GM12875 (cell line): ENCODE data around the gene EMP1.

Source experiments
- H3K4me3 ChIP-seq: one replicate; pipeline ENCODE4 v1.5.1; 2011; ENCODE audit warnings: low read depth, low read length, control low read depth
- TF ChIP-seq, protein P1 (sequence below): IDR thresholded peaks from 2 replicates; pipeline ENCODE4 v1.5.1; 2011; ENCODE audit warnings: low read depth, mild to moderate bottlenecking, control low read depth, inconsistent platforms, low read length, moderate library complexity, borderline replicate concordance; ENCODE audit not compliant: insufficient read depth

EMP1 gene

DNA sequence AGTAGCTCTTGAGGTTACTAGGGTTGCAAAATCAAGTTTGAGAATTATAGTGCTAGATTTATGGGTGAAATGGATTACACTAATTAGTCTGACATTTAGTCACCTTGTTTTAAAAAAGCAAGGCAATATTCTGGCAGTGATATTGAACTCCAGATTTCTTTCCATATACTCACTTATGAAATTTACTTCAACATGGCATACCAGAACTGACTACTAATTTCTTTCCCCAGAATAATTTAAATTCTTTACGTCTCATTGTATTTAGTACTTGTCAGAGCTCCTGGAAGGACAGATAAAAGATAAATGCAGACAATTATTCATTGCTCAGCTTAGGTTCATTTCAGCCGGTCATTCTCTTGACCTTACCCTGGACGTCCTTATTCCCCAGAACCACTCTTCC, 24.3 kb downstream of the EMP1 start:
- H3K4me3 ChIP-seq = no peak overlapping the region
- TF ChIP-seq, protein P1, sequence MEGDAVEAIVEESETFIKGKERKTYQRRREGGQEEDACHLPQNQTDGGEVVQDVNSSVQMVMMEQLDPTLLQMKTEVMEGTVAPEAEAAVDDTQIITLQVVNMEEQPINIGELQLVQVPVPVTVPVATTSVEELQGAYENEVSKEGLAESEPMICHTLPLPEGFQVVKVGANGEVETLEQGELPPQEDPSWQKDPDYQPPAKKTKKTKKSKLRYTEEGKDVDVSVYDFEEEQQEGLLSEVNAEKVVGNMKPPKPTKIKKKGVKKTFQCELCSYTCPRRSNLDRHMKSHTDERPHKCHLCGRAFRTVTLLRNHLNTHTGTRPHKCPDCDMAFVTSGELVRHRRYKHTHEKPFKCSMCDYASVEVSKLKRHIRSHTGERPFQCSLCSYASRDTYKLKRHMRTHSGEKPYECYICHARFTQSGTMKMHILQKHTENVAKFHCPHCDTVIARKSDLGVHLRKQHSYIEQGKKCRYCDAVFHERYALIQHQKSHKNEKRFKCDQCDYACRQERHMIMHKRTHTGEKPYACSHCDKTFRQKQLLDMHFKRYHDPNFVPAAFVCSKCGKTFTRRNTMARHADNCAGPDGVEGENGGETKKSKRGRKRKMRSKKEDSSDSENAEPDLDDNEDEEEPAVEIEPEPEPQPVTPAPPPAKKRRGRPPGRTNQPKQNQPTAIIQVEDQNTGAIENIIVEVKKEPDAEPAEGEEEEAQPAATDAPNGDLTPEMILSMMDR = no peak

DNA sequence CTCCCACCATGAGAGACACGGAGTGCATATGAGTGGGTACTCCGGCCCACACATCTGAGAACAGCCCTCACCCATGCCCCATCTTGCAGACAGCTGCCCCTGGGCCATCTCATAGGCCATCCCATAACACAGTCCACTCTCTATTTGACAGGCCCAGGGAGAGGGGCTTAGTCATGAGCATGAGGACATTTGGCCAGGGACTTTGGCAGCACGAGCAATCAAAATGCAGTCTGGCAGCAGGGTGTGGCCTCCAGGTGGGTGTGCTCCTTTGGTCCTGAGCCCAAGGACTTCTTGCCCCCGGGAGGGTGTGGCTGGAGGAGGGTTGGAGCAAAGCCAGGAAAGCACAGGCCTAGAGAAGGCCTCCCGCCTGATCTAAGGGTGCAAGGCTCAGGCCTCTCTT, 25.6 kb downstream of the EMP1 start:
- TF ChIP-seq, protein P1 = no peak
- no peak overlapping the region for H3K4me3 ChIP-seq

DNA sequence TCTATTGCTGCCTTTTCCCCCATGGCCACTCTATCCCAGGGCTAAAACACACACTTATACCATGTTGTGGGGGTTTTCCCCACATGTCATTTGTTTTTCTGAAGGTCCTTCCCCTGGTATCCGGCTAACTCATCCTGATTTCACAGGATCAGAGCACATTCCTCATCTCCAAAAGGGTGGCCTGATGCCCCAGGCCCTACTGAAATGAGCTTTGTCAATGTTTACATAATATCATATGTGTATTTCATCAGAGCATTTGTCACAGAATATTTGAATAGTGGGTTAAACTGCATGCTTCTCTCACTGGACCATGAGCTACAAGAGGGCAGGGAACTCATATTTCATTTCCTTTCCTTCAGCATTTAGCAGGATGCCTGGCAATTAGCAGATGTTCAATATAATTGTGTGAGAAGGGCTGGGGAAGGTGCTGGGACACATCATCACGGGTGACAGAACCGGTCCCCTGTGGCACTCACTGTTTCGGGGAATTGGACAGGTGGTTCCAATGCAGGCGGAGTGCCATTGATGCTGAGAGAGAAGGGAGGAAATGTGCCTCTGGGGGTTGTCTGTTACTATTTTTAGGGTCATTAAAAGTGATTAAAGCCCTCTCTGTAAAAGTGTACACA, 26.8 kb downstream of the EMP1 start:
- no peak overlapping the region for H3K4me3 ChIP-seq
- TF ChIP-seq, protein P1 = no peak

DNA sequence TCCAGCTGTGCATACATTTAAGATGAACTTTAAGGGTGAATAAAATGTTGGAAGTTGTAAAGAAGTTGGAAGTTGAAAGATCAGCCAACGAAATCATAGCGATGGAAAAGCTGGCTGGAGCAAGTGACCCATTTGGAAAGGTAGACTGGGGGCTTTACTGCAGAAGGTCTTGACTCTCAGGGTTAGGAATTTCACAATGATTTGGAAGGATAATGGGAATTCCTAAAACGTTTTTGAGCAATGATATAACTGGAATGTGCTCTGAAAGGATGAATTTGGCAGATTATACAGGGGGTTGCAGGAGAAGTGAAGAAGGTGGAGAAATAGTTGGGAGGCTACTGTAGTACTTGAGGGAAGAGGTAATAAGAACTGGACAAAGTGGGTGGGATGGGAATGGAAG, 27.4 kb downstream of the EMP1 start:
- no peak overlapping the region for H3K4me3 ChIP-seq
- TF ChIP-seq, protein P1 = no peak

DNA sequence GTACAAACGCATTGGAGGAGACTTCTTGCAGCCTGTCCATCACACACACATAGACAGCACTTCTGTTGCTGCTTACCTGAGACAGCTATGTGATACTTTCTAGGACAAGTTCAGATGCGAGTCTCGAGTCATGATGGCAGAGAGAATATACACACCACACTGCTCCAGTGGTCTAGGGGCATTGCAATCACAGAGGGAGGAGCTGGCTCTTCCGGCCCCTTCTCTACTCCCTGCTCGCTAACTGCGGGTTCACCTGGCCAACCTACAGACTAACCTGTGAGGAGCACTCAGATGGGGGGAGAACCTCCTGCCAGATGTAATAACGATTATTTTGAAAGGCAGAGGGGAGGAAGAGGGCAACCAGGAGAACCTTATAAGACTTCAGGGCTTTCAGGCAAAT, 30.7 kb downstream of the EMP1 start:
- no peak overlapping the region for H3K4me3 ChIP-seq
- TF ChIP-seq, protein P1 = no peak

DNA sequence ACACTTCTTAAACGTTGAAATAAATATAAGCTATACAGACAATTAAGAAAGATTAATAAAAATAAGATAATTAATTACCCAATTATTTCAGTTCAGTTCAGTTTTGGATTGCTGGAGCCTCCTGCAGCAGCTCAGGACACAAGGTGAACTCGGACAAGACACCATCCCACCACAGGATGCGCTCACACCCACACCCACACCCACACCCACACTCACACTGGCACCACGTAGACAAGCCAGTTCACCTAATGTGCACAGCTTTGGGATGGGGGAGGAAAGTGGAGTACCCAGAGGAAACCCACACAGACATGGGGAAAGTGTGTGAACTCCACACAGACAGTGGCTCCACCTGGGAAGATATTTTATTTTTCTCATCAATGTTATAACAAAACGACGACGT, 32.1 kb downstream of the EMP1 start:
- no peak overlapping the region for H3K4me3 ChIP-seq
- TF ChIP-seq, protein P1 = no peak

DNA sequence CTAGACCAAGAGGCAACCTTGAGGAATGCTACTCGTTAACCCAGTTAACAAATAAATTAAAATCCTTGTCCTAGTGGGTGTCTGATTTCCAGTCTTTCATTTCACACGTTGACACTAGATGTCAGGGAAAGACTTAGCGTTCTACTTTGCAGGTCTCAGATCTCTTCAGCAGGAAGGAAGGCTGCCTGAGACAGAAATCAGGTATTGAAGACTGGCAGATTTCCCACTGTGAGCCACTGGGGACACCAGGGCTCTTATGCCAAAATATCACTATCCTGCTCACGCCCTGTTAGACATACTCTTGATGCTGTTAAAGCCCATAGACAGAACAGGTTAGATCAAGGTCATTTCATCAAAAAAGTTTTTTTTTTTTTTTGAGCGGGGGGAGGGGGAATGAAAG, 33.0 kb downstream of the EMP1 start:
- TF ChIP-seq, protein P1 = no peak

More for the DNA sequence above, 33.0 kb downstream of the EMP1 start:
- H3K4me3 ChIP-seq = no peak overlapping the region
